Neural cell (in vitro differentiated cells): Measurements from ENCODE around the gene SFXN3.
A peak's percentile ranks its signal among the peaks of the same experiment; 100 is the strongest.

Experiments used
- POLR2AphosphoS5 ChIP-seq: IDR thresholded peaks from 2 replicates; pipeline ENCODE4 v1.6.1; 2012
- RAD21 ChIP-seq: fragments of 450-650 bp; conservative IDR thresholded peaks from 2 replicates; pipeline ENCODE4 v1.6.1; 2014; ENCODE audit warnings: antibody characterized with exemption, mild to moderate bottlenecking, moderate library complexity
- TF ChIP-seq, protein P1 (sequence below): fragments of 450-650 bp; IDR thresholded peaks from 2 replicates; pipeline ENCODE4 v1.5.1; 2014; ENCODE audit warnings: antibody characterized with exemption, mild to moderate bottlenecking, moderate library complexity; ENCODE audit not compliant: poor library complexity, severe bottlenecking

DNA sequence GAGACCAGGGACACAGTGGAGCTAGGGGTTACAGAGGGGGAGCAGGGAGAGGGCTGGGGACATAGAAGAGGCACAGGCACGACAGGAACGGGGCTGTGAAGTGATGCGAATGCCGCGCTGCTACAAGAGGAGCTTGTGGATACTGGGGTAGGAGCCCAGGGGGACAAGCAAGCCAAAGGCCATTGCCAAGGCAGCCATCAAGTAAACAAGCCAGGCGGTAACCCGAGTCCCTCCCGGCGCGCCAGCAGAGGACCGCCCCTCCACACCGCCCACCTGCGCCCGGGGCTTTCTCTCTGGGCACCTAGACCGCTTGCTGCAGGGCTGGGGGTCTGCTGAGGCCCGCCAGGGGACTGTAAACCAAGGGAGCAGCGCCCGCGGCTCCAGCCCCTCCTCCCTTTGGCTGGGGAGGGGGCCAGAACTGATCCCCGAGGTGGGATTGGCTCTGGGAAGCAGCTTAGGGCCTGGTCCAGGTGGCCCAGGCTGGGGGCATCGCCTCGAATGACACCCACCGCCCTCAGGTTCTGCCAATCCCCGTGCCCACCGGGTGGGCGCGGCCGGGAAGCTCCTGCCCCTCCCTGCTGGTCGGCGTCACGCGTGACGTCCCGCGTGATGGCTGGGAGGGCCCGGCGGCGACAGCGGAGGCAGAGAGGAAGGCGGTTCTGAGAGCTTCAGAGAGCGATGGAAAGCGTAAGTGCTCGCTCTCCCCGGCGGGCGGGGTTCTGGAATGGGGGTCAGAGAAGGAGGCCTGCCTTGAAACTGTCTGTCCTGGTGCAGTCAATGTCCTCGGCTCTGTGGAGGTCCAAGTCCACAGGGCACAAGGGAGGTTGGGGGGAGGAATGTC is 982 bp downstream of the SFXN3 start:
- peak; percentile 88 for TF ChIP-seq POLR2AphosphoS5
- TF ChIP-seq RAD21 = peak; percentile 11
- TF ChIP-seq, protein P1, sequence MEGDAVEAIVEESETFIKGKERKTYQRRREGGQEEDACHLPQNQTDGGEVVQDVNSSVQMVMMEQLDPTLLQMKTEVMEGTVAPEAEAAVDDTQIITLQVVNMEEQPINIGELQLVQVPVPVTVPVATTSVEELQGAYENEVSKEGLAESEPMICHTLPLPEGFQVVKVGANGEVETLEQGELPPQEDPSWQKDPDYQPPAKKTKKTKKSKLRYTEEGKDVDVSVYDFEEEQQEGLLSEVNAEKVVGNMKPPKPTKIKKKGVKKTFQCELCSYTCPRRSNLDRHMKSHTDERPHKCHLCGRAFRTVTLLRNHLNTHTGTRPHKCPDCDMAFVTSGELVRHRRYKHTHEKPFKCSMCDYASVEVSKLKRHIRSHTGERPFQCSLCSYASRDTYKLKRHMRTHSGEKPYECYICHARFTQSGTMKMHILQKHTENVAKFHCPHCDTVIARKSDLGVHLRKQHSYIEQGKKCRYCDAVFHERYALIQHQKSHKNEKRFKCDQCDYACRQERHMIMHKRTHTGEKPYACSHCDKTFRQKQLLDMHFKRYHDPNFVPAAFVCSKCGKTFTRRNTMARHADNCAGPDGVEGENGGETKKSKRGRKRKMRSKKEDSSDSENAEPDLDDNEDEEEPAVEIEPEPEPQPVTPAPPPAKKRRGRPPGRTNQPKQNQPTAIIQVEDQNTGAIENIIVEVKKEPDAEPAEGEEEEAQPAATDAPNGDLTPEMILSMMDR = no peak
